SK-N-SH treated with all-trans-retinoic acid at 6 μM for 48 hours (cell line): ENCODE results near the gene CLEC7A.

ENCODE experiments used
- ATAC-seq: fragments of 200-7000 bp; cut with Tn5 transposase; 3 replicates; pipeline ENCODE4 v1.9.1; 2020; ENCODE audit warnings: mild to moderate bottlenecking, moderate library complexity
- ARNTL ChIP-seq: fragments of 450-650 bp; formaldehyde crosslinking; IDR thresholded peaks from 2 replicates; pipeline ENCODE4 v1.5.0; 2020; ENCODE audit warnings: low read depth, mild to moderate bottlenecking, moderate library complexity, borderline replicate concordance
- BACH2 ChIP-seq: fragments of 250-450 bp; sonication (Bioruptor Pico); IDR thresholded peaks from 2 replicates; pipeline ENCODE4 v1.9.0; 2021; ENCODE audit warnings: mild to moderate bottlenecking, borderline replicate concordance
- CSDC2 ChIP-seq: fragments of 250-450 bp; sonication (Bioruptor Pico); IDR thresholded peaks from 2 replicates; pipeline ENCODE4 v1.5.0; 2020; ENCODE audit warnings: mild to moderate bottlenecking, moderate library complexity
- GLIS3 ChIP-seq: fragments of 250-450 bp; sonication (Bioruptor Pico); IDR thresholded peaks from 2 replicates; pipeline ENCODE4 v1.5.0; 2020; ENCODE audit warnings: mild to moderate bottlenecking, moderate library complexity
- ISL1 ChIP-seq: fragments of 250-450 bp; sonication (Bioruptor Pico); IDR thresholded peaks from 2 replicates; pipeline ENCODE4 v2.1.2; 2022; ENCODE audit warnings: mild to moderate bottlenecking, moderate library complexity
- OSR1 ChIP-seq: fragments of 250-450 bp; sonication (Bioruptor Pico); IDR thresholded peaks from 2 replicates; pipeline ENCODE4 v1.8.0; 2022; ENCODE audit warnings: moderate library complexity, mild to moderate bottlenecking, inconsistent platforms
- PPARA ChIP-seq: fragments of 250-450 bp; sonication (Bioruptor Pico); IDR thresholded peaks from 2 replicates; pipeline ENCODE4 v1.5.0; 2020; ENCODE audit warnings: mild to moderate bottlenecking, borderline replicate concordance
- RARB ChIP-seq: fragments of 250-450 bp; sonication (Bioruptor Pico); IDR thresholded peaks from 2 replicates; pipeline ENCODE4 v1.8.0; 2021; ENCODE audit warnings: mild to moderate bottlenecking, moderate library complexity
- TCF4 ChIP-seq: fragments of 250-450 bp; sonication (Bioruptor Pico); IDR thresholded peaks from 2 replicates; pipeline ENCODE4 v1.8.0; 2021; ENCODE audit warnings: mild to moderate bottlenecking, moderate library complexity, borderline replicate concordance
- TOX ChIP-seq: fragments of 250-450 bp; sonication (Bioruptor Pico); IDR thresholded peaks from 2 replicates; pipeline ENCODE4 v1.8.0; 2021; ENCODE audit warnings: mild to moderate bottlenecking, moderate library complexity, borderline replicate concordance
- ZC3H10 ChIP-seq: fragments of 250-450 bp; sonication (Bioruptor Pico); IDR thresholded peaks from 2 replicates; pipeline ENCODE4 v1.5.1; 2021; ENCODE audit warnings: mild to moderate bottlenecking, moderate library complexity
- ZFP30 ChIP-seq: fragments of 450-650 bp; formaldehyde crosslinking; IDR thresholded peaks from 2 replicates; pipeline ENCODE4 v1.5.0; 2022; ENCODE audit warnings: mild to moderate bottlenecking, moderate library complexity
- ZNF565 ChIP-seq: fragments of 450-650 bp; formaldehyde crosslinking; conservative IDR thresholded peaks from 2 replicates; pipeline ENCODE4 v1.5.0; 2020; ENCODE audit warnings: low read depth, mild to moderate bottlenecking, moderate library complexity
- ZNF8 ChIP-seq: fragments of 450-650 bp; formaldehyde crosslinking; IDR thresholded peaks from 2 replicates; pipeline ENCODE4 v1.5.0; 2020; ENCODE audit warnings: mild to moderate bottlenecking, moderate library complexity
- TF ChIP-seq, protein P1 (sequence below): fragments of 250-450 bp; sonication (Bioruptor Pico); IDR thresholded peaks from 2 replicates; pipeline ENCODE4 v1.5.0; 2020; ENCODE audit warnings: mild to moderate bottlenecking, moderate library complexity
- TF ChIP-seq, protein P2 (sequence below): fragments of 250-450 bp; sonication (Bioruptor Pico); IDR thresholded peaks from 2 replicates; pipeline ENCODE4 v1.5.1; 2020; ENCODE audit warnings: low read depth, mild to moderate bottlenecking, moderate library complexity
- TF ChIP-seq, protein P3 (sequence below): fragments of 250-450 bp; sonication (Bioruptor Pico); IDR thresholded peaks from 2 replicates; pipeline ENCODE4 v1.8.0; 2021; ENCODE audit warnings: low read depth, mild to moderate bottlenecking, moderate library complexity, borderline replicate concordance
- TF ChIP-seq, protein P4 (sequence below): fragments of 250-450 bp; sonication (Bioruptor Pico); IDR thresholded peaks from 2 replicates; pipeline ENCODE4 v1.5.1; 2021; ENCODE audit warnings: mild to moderate bottlenecking, moderate library complexity
- TF ChIP-seq, protein P5 (sequence below): fragments of 250-450 bp; sonication (Bioruptor Pico); IDR thresholded peaks from 2 replicates; pipeline ENCODE4 v1.8.0; 2020; ENCODE audit warnings: mild to moderate bottlenecking, moderate library complexity, borderline replicate concordance

Gene CLEC7A

DNA sequence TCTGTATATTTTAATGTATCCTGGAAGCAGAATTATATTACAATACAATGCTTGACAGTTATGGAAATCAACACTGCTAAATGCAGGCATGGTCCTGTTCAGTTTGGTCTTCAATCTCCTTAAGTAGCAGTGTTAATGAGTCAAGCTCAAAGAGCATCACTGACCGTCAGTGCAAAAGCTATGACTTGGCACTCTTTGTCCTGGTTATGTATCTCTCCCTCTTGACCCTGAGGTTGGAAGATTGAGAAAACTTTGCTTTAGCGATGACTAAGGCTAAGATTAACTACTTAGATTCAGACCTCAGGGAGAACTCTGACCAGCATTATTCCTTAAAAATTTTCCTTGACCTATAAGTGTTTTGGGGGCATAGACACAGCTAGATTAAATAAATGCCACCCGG lies 10.9 kb downstream of the CLEC7A start (continued):
- TF ChIP-seq, protein P1, sequence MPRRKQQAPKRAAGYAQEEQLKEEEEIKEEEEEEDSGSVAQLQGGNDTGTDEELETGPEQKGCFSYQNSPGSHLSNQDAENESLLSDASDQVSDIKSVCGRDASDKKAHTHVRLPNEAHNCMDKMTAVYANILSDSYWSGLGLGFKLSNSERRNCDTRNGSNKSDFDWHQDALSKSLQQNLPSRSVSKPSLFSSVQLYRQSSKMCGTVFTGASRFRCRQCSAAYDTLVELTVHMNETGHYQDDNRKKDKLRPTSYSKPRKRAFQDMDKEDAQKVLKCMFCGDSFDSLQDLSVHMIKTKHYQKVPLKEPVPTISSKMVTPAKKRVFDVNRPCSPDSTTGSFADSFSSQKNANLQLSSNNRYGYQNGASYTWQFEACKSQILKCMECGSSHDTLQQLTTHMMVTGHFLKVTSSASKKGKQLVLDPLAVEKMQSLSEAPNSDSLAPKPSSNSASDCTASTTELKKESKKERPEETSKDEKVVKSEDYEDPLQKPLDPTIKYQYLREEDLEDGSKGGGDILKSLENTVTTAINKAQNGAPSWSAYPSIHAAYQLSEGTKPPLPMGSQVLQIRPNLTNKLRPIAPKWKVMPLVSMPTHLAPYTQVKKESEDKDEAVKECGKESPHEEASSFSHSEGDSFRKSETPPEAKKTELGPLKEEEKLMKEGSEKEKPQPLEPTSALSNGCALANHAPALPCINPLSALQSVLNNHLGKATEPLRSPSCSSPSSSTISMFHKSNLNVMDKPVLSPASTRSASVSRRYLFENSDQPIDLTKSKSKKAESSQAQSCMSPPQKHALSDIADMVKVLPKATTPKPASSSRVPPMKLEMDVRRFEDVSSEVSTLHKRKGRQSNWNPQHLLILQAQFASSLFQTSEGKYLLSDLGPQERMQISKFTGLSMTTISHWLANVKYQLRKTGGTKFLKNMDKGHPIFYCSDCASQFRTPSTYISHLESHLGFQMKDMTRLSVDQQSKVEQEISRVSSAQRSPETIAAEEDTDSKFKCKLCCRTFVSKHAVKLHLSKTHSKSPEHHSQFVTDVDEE (CRISPR knock-in tag) = no peak
- TF ChIP-seq, protein P2, sequence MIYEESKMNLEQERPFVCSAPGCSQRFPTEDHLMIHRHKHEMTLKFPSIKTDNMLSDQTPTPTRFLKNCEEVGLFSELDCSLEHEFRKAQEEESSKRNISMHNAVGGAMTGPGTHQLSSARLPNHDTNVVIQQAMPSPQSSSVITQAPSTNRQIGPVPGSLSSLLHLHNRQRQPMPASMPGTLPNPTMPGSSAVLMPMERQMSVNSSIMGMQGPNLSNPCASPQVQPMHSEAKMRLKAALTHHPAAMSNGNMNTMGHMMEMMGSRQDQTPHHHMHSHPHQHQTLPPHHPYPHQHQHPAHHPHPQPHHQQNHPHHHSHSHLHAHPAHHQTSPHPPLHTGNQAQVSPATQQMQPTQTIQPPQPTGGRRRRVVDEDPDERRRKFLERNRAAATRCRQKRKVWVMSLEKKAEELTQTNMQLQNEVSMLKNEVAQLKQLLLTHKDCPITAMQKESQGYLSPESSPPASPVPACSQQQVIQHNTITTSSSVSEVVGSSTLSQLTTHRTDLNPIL = no peak
- TF ChIP-seq GLIS3 (CRISPR knock-in tag) = no peak
- TF ChIP-seq, all 23 proteins: peak for 0

DNA sequence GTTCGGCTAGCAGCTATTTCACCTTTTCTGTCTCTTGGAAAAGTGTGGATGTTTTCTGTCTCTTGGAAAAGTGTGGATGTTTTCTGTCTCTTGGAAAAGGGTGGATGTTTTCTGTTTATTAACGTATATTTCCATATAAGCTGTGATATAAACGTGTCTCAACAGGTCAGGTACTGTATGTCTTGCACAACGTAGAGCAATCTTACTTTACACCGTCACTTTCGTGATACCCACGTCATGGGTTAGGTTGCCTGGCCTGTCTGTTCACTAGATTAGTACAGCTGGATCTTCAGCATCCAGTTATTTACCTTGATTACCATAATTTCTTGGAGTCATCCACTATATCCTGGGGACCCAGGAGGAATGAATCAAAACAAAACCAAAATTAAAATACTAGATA lies 14.1 kb downstream of the CLEC7A start:
- no peak for ATAC-seq
- TF ChIP-seq, protein P3, sequence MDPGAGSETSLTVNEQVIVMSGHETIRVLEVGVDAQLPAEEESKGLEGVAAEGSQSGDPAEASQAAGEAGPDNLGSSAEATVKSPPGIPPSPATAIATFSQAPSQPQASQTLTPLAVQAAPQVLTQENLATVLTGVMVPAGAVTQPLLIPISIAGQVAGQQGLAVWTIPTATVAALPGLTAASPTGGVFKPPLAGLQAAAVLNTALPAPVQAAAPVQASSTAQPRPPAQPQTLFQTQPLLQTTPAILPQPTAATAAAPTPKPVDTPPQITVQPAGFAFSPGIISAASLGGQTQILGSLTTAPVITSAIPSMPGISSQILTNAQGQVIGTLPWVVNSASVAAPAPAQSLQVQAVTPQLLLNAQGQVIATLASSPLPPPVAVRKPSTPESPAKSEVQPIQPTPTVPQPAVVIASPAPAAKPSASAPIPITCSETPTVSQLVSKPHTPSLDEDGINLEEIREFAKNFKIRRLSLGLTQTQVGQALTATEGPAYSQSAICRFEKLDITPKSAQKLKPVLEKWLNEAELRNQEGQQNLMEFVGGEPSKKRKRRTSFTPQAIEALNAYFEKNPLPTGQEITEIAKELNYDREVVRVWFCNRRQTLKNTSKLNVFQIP (CRISPR knock-in tag) = no peak
- TF ChIP-seq BACH2 (CRISPR knock-in tag) = no peak
- no peak for TF ChIP-seq TOX (CRISPR knock-in tag)
- TF ChIP-seq ZC3H10 (CRISPR knock-in tag) = no peak
- no peak for TF ChIP-seq TCF4 (CRISPR knock-in tag)
- TF ChIP-seq ZNF8 (CRISPR knock-in tag) = no peak
- TF ChIP-seq PPARA (CRISPR knock-in tag) = no peak
- TF ChIP-seq, protein P4, sequence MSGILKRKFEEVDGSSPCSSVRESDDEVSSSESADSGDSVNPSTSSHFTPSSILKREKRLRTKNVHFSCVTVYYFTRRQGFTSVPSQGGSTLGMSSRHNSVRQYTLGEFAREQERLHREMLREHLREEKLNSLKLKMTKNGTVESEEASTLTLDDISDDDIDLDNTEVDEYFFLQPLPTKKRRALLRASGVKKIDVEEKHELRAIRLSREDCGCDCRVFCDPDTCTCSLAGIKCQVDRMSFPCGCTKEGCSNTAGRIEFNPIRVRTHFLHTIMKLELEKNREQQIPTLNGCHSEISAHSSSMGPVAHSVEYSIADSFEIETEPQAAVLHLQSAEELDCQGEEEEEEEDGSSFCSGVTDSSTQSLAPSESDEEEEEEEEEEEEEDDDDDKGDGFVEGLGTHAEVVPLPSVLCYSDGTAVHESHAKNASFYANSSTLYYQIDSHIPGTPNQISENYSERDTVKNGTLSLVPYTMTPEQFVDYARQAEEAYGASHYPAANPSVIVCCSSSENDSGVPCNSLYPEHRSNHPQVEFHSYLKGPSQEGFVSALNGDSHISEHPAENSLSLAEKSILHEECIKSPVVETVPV (CRISPR knock-in tag) = no peak
- TF ChIP-seq, protein P5, sequence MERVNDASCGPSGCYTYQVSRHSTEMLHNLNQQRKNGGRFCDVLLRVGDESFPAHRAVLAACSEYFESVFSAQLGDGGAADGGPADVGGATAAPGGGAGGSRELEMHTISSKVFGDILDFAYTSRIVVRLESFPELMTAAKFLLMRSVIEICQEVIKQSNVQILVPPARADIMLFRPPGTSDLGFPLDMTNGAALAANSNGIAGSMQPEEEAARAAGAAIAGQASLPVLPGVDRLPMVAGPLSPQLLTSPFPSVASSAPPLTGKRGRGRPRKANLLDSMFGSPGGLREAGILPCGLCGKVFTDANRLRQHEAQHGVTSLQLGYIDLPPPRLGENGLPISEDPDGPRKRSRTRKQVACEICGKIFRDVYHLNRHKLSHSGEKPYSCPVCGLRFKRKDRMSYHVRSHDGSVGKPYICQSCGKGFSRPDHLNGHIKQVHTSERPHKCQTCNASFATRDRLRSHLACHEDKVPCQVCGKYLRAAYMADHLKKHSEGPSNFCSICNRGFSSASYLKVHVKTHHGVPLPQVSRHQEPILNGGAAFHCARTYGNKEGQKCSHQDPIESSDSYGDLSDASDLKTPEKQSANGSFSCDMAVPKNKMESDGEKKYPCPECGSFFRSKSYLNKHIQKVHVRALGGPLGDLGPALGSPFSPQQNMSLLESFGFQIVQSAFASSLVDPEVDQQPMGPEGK = no peak
- no peak for TF ChIP-seq OSR1
- no peak for TF ChIP-seq ISL1 (CRISPR knock-in tag)
- TF ChIP-seq, all 23 proteins: peak for 0

DNA sequence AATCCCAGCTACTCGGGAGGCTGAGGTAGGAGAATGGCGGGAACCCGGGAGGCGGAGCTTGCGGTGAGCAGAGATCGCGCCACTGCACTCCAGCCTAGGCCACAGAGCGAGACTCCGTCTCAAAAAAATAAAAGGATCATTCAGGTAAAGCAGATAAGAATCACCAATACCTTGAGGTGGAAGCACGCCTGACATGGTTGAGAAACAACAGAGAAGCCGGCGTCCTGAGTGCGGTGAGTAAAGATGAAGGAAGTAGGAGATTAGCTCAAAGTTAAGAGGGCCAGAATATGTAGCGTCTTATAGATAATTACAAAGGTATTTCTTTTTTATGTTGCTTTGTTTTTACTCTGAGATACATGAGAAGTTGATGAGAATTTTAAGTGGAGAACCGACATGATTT lies 14.7 kb downstream of the CLEC7A start:
- ATAC-seq = no peak
- no peak for TF ChIP-seq ZC3H10 (CRISPR knock-in tag)
- no peak for TF ChIP-seq RARB
- no peak for TF ChIP-seq CSDC2 (CRISPR knock-in tag)
- TF ChIP-seq ARNTL = no peak
- no peak for TF ChIP-seq TOX (CRISPR knock-in tag)
- no peak for TF ChIP-seq OSR1

DNA sequence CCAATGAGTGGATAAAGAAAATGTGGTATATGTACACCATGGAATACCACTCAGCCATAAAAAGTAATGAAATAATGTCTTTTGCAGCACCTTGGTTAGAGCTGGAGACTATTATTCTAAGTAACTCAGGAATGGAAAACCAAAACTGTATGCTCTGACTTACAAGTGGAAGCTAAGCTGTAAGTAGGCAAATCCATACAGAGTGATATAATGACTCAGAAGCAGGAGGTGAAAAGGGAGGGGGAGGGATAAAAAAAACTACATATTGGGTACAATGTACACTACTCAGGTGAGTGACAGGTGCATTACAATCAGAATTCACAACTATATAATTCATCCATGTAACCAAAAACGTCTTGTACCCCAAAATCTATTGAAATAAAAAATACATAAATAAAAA lies 16.1 kb downstream of the CLEC7A start:
- TF ChIP-seq ISL1 (CRISPR knock-in tag) (no peak), ZFP30 (no peak), RARB (no peak), ZNF565 (CRISPR knock-in tag) (no peak)
- TF ChIP-seq, protein P2 = no peak

More for the DNA sequence above, 16.1 kb downstream of the CLEC7A start:
- ATAC-seq = no peak
